Measurements from ENCODE around the gene ELOVL5.

DNA sequence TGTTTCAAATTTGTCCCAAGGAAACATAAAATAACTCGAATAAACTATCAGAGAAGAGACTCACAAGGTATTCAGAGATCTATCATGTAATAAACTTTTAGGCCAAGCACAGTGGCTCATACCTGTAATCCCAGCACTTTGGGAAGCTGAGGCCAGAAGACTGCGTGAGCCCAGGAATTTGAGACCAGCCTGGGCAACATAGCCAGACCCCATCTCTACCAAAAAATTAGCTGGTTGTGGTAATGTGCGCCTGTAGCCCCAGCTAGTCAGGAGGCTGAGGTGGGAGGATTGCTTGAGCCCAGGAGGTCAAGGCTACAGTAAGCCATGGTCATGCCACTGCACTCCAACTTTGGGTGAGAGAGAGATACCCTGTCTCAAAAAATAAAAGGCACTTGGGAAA, 120.9 kb downstream of the ELOVL5 start:
- TF ChIP-seq, protein P1, sequence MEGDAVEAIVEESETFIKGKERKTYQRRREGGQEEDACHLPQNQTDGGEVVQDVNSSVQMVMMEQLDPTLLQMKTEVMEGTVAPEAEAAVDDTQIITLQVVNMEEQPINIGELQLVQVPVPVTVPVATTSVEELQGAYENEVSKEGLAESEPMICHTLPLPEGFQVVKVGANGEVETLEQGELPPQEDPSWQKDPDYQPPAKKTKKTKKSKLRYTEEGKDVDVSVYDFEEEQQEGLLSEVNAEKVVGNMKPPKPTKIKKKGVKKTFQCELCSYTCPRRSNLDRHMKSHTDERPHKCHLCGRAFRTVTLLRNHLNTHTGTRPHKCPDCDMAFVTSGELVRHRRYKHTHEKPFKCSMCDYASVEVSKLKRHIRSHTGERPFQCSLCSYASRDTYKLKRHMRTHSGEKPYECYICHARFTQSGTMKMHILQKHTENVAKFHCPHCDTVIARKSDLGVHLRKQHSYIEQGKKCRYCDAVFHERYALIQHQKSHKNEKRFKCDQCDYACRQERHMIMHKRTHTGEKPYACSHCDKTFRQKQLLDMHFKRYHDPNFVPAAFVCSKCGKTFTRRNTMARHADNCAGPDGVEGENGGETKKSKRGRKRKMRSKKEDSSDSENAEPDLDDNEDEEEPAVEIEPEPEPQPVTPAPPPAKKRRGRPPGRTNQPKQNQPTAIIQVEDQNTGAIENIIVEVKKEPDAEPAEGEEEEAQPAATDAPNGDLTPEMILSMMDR (IDR thresholded peaks at IDR 0.05; ENCODE audit: poor library complexity, severe bottlenecking): no peak
- no peak for TF ChIP-seq POLR2AphosphoS5 (IDR thresholded peaks at IDR 0.05)
- TF ChIP-seq EP300 (conservative IDR thresholded peaks at IDR 0.05; ENCODE audit: poor library complexity, severe bottlenecking): no peak
- no peak for TF ChIP-seq RAD21 (conservative IDR thresholded peaks at IDR 0.05)
- TF ChIP-seq MXI1 (conservative IDR thresholded peaks at IDR 0.05; ENCODE audit: poor library complexity, severe bottlenecking): no peak
- TF ChIP-seq EZH2 (IDR thresholded peaks at IDR 0.05; ENCODE audit: borderline replicate concordance, insufficient read depth, low read length, poor library complexity, severe bottlenecking): no peak
- no peak for TF ChIP-seq TAF1 (IDR thresholded peaks at IDR 0.05; ENCODE audit: low read depth)
- TF ChIP-seq, protein P2, sequence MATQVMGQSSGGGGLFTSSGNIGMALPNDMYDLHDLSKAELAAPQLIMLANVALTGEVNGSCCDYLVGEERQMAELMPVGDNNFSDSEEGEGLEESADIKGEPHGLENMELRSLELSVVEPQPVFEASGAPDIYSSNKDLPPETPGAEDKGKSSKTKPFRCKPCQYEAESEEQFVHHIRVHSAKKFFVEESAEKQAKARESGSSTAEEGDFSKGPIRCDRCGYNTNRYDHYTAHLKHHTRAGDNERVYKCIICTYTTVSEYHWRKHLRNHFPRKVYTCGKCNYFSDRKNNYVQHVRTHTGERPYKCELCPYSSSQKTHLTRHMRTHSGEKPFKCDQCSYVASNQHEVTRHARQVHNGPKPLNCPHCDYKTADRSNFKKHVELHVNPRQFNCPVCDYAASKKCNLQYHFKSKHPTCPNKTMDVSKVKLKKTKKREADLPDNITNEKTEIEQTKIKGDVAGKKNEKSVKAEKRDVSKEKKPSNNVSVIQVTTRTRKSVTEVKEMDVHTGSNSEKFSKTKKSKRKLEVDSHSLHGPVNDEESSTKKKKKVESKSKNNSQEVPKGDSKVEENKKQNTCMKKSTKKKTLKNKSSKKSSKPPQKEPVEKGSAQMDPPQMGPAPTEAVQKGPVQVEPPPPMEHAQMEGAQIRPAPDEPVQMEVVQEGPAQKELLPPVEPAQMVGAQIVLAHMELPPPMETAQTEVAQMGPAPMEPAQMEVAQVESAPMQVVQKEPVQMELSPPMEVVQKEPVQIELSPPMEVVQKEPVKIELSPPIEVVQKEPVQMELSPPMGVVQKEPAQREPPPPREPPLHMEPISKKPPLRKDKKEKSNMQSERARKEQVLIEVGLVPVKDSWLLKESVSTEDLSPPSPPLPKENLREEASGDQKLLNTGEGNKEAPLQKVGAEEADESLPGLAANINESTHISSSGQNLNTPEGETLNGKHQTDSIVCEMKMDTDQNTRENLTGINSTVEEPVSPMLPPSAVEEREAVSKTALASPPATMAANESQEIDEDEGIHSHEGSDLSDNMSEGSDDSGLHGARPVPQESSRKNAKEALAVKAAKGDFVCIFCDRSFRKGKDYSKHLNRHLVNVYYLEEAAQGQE (IDR thresholded peaks at IDR 0.05; ENCODE audit: borderline replicate concordance): no peak

Data from neural cell (in vitro differentiated cells).